Measurements from ENCODE around the gene SRSF11. TPM values are rescaled to one million over a fixed set of nuclear protein-coding genes. Genes with fewer than 3 reads are reported as not detected.

Gene SRSF11
- total and polyA plus RNA-seq, 2 of the 8 experiments (the other 6 are each of a cell fraction or from before 2014, with no cell fraction given): 183 to 260 TPM

GRCh38 chr1:70248729-70249128 is 27.5 kb downstream of the SRSF11 start (continued):
- no peak for TF ChIP-seq SIN3A (conservative IDR thresholded peaks at IDR 0.05 in 1 of 2, IDR thresholded peaks at IDR 0.05 in 1 of 2; ENCODE audit: low read depth in 1 of 2, low read length in 2 of 2)
- no peak for TF ChIP-seq BCL11A (IDR thresholded peaks at IDR 0.05; ENCODE audit: low read depth in 2 of 2, low read length in 2 of 2)
- TF ChIP-seq SUZ12 (IDR thresholded peaks at IDR 0.05; ENCODE audit: low read length): no peak
- no peak for TF ChIP-seq ASH2L (IDR thresholded peaks at IDR 0.05; ENCODE audit: low read length)
- no peak for TF ChIP-seq NANOG (IDR thresholded peaks at IDR 0.05; ENCODE audit: insufficient read depth, low read depth, low read length, poor library complexity, severe bottlenecking)
- no peak for TF ChIP-seq GABPA (IDR thresholded peaks at IDR 0.05; ENCODE audit: borderline replicate concordance, insufficient read depth, low read length)
